GM12892 (cell line): Measurements from ENCODE around the gene PIAS4.
A peak's percentile ranks its signal among the peaks of the same experiment; 100 is the strongest.

Experiments used
- DNase-seq: peaks from one replicate; pipeline ENCODE4 v3.0.0; 2011; ENCODE audit not compliant: insufficient read length
- FAIRE-seq: peaks from 2 replicates; lab custom pipeline; 2011; peaks lifted over from hg19 to GRCh38; lab: Jason Lieb, UNC
- POLR2A ChIP-seq: IDR thresholded peaks from 2 replicates; pipeline ENCODE4 v1.6.1; 2011; ENCODE audit warnings: low read depth, low read length, control low read depth
- POLR2AphosphoS5 ChIP-seq: IDR thresholded peaks from 2 replicates; pipeline ENCODE4 v1.6.1; 2011; ENCODE audit warnings: low read depth, low read length, control low read depth
- TAF1 ChIP-seq: IDR thresholded peaks from 2 replicates; pipeline ENCODE4 v1.6.1; 2011; ENCODE audit warnings: low read depth, mild to moderate bottlenecking, control low read depth, low read length, borderline replicate concordance

The PIAS4 gene

GRCh38 chr19:4061683-4062418 lies 54.3 kb downstream of the PIAS4 start:
- TF ChIP-seq POLR2AphosphoS5 (no peak), TAF1 (no peak), POLR2A (no peak; the same call in 1 of the 2 replicates)
- DNase-seq (no peak), FAIRE-seq (no peak)

DNA sequence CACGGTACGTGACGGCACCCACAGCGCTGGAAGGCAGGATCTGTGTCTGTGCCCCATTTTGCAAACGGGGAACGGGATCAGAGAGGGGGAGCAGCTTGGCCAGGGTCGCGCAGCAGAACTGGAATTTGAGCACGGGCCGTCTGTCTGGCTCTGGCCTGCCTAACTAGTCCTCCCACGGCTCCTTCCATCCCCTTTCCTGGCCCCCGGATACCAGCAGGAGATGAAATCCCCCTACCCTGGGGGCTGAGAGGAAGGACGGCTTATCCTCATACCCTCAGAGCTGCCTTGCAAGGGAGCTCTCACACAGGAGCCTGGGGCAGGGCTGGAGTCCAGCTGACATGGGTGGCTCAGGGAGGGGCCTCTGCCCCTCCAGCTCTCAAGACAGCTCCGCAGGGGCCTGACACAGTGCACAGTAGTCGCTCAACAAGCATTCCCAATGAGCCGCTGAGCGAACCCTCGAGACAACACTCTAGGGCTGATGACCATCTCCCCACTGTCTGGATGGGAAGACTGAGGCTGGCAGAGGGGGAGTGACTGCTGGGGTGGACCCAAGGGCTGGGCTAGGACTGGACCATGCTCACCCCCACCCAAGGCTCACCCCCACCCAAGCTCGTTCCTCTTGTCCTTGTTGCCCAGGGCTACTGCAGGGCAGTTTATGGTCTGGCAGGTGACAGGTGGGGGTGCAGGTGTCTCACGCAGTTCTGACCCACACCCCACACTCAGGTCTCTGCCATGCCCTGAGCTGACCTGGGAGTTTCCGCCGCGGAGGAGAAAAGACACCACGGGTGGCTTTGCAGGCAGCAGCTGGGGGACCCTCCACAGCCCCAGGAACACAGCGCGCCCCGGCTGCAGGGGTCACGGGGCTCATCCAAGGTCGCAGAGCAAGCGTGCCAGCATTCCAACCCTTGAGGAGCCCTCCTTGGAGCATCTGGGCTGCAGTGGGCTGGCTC lies 55.2 kb downstream of the PIAS4 start:
- FAIRE-seq = no peak
- no peak; the same call in 1 of the 2 replicates for TF ChIP-seq POLR2AphosphoS5
- TF ChIP-seq POLR2A = no peak; the same call in 1 of the 2 replicates
- no peak for TF ChIP-seq TAF1

DNA sequence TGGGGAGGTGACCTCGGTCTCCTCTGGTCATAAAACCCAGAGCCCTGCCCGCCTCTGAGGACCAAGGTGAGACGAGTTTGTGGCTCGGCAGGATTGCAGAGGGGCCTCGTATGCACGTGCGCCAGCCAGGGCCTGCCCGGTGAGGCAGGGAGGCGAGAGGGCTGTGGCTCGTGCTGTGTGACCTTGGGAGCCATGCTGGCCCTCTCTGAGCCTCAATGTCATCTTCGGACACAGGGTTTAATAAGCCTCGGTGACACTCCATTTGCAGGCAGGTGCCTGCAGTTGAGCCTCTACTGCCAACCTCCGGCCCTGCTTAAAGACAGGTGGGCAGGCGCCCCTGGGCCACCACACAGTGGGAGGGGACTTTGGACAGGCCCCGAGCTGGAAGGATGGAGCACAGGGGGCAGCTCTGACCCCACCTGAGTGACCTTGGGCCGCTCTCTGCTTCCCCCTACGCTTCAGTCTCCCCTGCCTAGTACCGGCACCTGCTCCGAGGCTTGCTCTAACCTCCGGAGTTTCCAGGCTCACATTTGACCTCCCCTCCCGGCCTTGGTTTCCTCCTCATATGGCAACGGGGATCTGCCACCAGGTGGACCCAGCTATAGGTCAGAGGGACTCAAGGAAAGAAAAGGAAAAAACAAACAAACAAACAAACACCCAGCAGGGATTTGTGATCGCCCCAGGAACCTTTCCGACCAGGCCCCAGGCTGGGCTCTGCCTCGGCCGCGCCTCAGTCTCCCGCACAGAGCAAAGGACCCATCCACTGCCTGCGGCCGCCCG lies 56.0 kb downstream of the PIAS4 start:
- TF ChIP-seq POLR2A (no peak), TAF1 (no peak)
- DNase-seq (no peak), FAIRE-seq (peak; percentile 44)

More for the DNA sequence above, 55.2 kb downstream of the PIAS4 start:
- DNase-seq = no peak

GRCh38 chr19:4064149-4064495 lies 56.6 kb downstream of the PIAS4 start:
- DNase-seq = no peak
- no peak for FAIRE-seq
- TF ChIP-seq TAF1 (no peak), POLR2A (no peak), POLR2AphosphoS5 (no peak)

GRCh38 chr19:4064496-4065260 lies 57.1 kb downstream of the PIAS4 start:
- FAIRE-seq (peak; percentile 81), DNase-seq (no peak)
- no peak for TF ChIP-seq POLR2A
- no peak for TF ChIP-seq TAF1
- TF ChIP-seq POLR2AphosphoS5 = no peak

DNA sequence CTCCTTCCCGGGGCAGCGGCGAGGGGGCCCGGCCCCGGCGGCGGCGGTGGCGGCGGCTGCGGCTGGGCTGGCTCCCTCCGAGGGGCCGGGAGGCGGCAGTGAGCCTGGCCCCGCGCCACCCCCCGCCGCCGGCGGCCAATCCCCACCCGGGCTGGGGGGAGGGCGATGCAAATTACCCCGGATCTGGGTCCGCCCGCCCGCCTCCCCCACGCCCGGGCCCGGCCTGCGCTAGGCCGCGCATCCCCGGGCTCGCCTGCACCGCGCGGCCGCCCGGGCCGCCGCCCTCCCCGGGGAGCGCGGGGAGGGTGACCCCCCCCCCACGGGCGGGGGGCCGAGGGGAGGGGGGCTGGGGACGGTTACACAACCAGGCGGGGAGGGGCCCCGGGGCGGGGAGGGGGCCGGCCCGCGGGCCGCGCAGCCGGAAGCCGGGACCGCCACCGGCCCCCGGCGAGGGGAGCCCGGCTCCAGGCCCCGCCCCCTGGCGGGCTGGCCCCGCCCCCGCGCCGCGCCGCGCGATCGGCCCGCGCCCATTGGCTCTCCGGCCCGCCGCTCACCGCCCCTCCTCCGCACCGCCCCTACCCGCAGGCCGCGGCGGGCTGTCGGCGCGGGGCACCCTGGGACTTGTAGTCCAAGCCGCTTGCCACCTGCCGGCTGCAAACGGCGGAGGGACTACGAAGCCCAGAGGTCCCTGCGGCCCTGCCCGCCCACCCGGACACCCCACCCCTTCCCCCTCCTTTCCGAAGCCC lies 58.1 kb downstream of the PIAS4 start:
- FAIRE-seq = peak; percentile 100
- peak; percentile 99 for DNase-seq
- TF ChIP-seq TAF1 (0 out of 2 replicates have a peak, but pooled peaks have one; percentile 15), POLR2AphosphoS5 (no peak), POLR2A (peak; percentile 47; the same call in 1 of the 2 replicates)

DNA sequence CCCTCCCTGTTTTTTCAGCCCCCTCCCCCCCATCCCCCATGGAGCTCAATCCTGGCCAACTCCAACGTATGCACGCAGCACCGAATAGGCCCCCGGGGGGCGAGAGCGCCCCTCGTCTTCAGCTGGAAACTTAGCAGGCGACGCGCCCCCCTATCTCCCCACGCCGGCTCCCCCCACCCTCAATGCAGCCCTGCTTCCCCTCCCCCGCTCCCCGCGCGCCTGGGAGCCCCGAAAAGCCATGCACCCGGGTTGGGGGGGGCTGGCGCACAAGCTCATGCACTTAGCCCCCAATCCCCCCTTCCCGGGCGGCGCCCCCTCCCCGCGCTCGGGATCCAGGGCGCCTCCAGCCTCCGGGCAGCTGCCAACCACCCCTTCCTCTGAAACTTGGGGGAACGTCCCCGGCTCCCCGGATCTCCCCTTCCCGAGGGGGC lies 58.7 kb downstream of the PIAS4 start:
- TF ChIP-seq POLR2A (no peak), POLR2AphosphoS5 (no peak), TAF1 (no peak)
- no peak for FAIRE-seq
- no peak for DNase-seq

DNA sequence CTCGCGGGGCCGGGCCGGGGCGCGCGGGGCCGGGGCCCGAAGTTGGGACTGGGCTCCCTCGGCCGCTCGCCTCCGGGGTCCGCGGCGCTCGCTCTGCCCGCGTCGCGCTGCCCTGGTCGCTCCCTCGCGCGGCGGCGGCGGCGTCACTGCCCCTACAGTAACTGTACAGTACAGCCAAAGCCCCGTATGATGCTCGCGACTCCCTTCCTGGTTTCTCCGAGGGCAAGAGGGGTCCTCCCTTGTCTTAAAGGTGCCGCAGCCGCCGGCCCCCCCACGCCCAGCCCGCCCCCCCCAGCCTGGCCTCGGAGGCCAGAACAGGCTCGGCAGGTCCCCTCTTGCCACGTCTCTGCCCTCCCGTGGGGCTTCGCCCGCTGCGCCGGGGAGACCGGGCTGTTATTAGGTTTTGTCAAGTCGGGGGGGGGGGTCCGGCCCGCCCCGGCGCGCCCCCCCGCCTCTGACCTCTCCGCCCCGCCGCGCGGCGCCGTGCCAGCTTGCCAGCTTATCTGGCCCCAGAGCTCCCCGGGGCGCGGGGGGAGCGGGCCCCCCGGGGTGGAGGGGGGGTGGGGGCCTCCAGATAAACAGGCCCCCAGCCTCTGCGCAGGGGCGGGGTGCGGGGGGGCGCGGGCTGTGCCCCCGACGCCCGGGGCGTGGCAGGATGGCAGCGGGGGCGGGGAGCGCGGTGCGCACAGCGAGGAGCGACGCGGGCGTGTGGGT lies 59.3 kb downstream of the PIAS4 start, which contains the start of gene ZBTB7A:
Gene ZBTB7A, minus strand, starts transcription at position 218 of the 714 bp plus-strand sequence. CDS start 11,667 bp downstream, outside the sequence.
- FAIRE-seq (peak; percentile 36), DNase-seq (no peak)
- no peak for TF ChIP-seq POLR2AphosphoS5
- no peak for TF ChIP-seq TAF1
- peak; percentile 59; the same call in 1 of the 2 replicates for TF ChIP-seq POLR2A

DNA sequence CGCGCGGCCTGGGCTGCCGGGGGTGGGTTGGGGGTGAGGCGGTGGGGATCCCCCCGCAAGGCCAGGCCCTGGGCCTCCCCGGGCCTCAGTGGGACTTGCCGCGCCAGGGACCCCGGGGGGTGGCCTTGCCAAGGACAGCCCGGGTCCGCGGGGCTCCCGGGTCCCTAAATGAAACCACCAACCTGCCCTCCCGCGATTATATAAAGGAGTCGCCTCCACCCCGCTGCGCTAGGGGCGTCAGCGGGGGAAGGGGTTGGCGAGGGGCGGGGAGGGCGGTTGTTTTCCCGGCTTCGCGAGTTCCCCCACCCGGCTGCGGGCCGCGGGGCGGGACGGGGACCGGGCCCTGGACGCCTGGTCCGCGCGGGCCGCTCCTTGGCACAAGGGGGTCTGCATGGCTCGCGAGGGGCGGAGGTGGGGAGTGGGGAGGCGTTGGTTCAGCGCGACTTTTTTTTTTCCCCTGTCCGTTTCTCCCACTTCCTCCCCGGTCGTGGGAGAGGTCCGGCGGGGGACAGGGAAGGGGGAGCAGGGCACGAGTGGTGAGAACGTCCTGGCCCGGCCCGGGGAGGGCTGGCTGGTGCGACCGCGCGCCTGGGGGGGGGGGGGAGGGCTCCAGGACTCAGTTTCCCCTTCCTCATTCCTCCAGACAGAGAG lies 60.0 kb downstream of the PIAS4 start:
- no peak for DNase-seq
- TF ChIP-seq POLR2AphosphoS5 (no peak), TAF1 (no peak), POLR2A (no peak)
- peak; percentile 70 for FAIRE-seq
